ENCODE measurements around the gene TCTN3. TPM values are rescaled to one million over a fixed set of nuclear protein-coding genes. Genes with fewer than 3 reads are reported as not detected.
"Not testable (repeated sequence)": the region's sequence is repeated elsewhere in the genome, so short reads cannot be mapped to it uniquely, and the experiment has no call there.

Gene TCTN3
- total RNA-seq, 2 donors from 2014 or later, result 12.2 to 22.2 TPM

GRCh38 chr10:95653895-95654294 lies 39.8 kb downstream of the TCTN3 start:
- Mint-ChIP-seq H3K36me3 (peaks cover 45 to 66% of the 10 kb centered on the region in 2 donors), H3K27ac (no peak overlapping the region), H3K9me3 (peaks cover 8 to 29% of the 10 kb centered on the region in 2 donors)
- ATAC-seq, result no peak
- DNase-seq (ENCODE audit: low spot score in 2 of 2), result no peak

GRCh38 chr10:95651346-95652060 lies 42.2 kb downstream of the TCTN3 start:
- H3K36me3 Mint-ChIP-seq, result peaks cover 53 to 76% of the 10 kb centered on the region in 2 donors
- ATAC-seq (peak in 1 of 2 donors; percentile 21), DNase-seq (ENCODE audit: low spot score in 2 of 2) (no peak)
- peak overlapping the region in 1 of 2 donors; percentile 31 for H3K27ac Mint-ChIP-seq
- H3K9me3 Mint-ChIP-seq, result peaks cover 4 to 18% of the 10 kb centered on the region in 2 donors

- H3K36me3 Mint-ChIP-seq, result peaks cover 45 to 65% of the 10 kb centered on the region in 2 donors
- no peak for DNase-seq (ENCODE audit: low spot score in 2 of 2)
- H3K27ac Mint-ChIP-seq, result no peak overlapping the region
- no peak for ATAC-seq
- H3K9me3 Mint-ChIP-seq, result peaks cover 4 to 18% of the 10 kb centered on the region in 2 donors
These were observed 43.5 kb downstream of the TCTN3 start for GRCh38 chr10:95650232-95650631.

- H3K36me3 Mint-ChIP-seq, result peaks cover 38 to 57% of the 10 kb centered on the region in 2 donors
- DNase-seq (ENCODE audit: low spot score in 2 of 2) (no peak), ATAC-seq (no peak)
- H3K9me3 Mint-ChIP-seq, result peaks cover 3 to 14% of the 10 kb centered on the region in 2 donors
- H3K27ac Mint-ChIP-seq, result peak overlapping the region in 1 of 2 donors; percentile 14
These were observed 45.6 kb downstream of the TCTN3 start for GRCh38 chr10:95648138-95648537.

GRCh38 chr10:95646160-95646559 lies 47.6 kb downstream of the TCTN3 start:
- Mint-ChIP-seq H3K9me3 (peaks cover 0 to 1% of the 10 kb centered on the region in 2 donors), H3K36me3 (peaks cover 23 to 37% of the 10 kb centered on the region in 2 donors), H3K27ac (peak overlapping the region in 1 of 2 donors; percentile 18)
- no peak for ATAC-seq
- no peak for DNase-seq (ENCODE audit: low spot score in 2 of 2)

GRCh38 chr10:95644901-95645300 lies 48.8 kb downstream of the TCTN3 start:
- no peak overlapping the region for H3K27ac Mint-ChIP-seq
- ATAC-seq, result no peak

GRCh38 chr10:95640891-95641315 lies 52.8 kb downstream of the TCTN3 start:
- ATAC-seq, result no peak
- Mint-ChIP-seq H3K36me3 (peaks cover 10 to 14% of the 10 kb centered on the region in 2 donors), H3K27ac (peak overlapping the region in 1 of 2 donors; percentile 44)

More at GRCh38 chr10:95644901-95645300, 48.8 kb downstream of the TCTN3 start:
- DNase-seq (ENCODE audit: low spot score in 2 of 2), result no peak
- Mint-ChIP-seq H3K36me3 (peaks cover 18 to 33% of the 10 kb centered on the region in 2 donors), H3K9me3 (no peaks in the 10 kb centered on the region)

GRCh38 chr10:95637911-95638310 lies 55.8 kb downstream of the TCTN3 start:
- no peak for DNase-seq (ENCODE audit: low spot score in 2 of 2)
- Mint-ChIP-seq H3K27ac (no peak overlapping the region), H3K9me3 (no peaks in the 10 kb centered on the region), H3K36me3 (peaks cover 21% of the 10 kb centered on the region in 2 donors)
- ATAC-seq, result no peak

More at GRCh38 chr10:95640891-95641315, 52.8 kb downstream of the TCTN3 start:
- no peaks in the 10 kb centered on the region for H3K9me3 Mint-ChIP-seq
- no peak for DNase-seq (ENCODE audit: low spot score in 2 of 2)

- ATAC-seq (no peak), DNase-seq (ENCODE audit: low spot score in 2 of 2) (no peak)
- Mint-ChIP-seq H3K9me3 (no peaks in the 10 kb centered on the region), H3K36me3 (peaks cover 25 to 27% of the 10 kb centered on the region in 2 donors), H3K27ac (no peak overlapping the region)
These were observed 56.6 kb downstream of the TCTN3 start for GRCh38 chr10:95637140-95637539.

- H3K27ac Mint-ChIP-seq, result no peak overlapping the region
These were observed 58.4 kb downstream of the TCTN3 start for GRCh38 chr10:95635319-95635733.

GRCh38 chr10:95628786-95629185 lies 64.9 kb downstream of the TCTN3 start:
- Mint-ChIP-seq H3K27ac (no peak overlapping the region), H3K9me3 (no peaks in the 10 kb centered on the region), H3K36me3 (peaks cover 20 to 37% of the 10 kb centered on the region in 2 donors)
- no peak for DNase-seq (ENCODE audit: low spot score in 2 of 2)
- no peak for ATAC-seq

More at GRCh38 chr10:95635319-95635733, 58.4 kb downstream of the TCTN3 start:
- no peak for DNase-seq (ENCODE audit: low spot score in 2 of 2)
- Mint-ChIP-seq H3K36me3 (peaks cover 20 to 26% of the 10 kb centered on the region in 2 donors), H3K9me3 (no peaks in the 10 kb centered on the region)
- no peak for ATAC-seq

GRCh38 chr10:95626500-95626899 lies 67.2 kb downstream of the TCTN3 start:
- Mint-ChIP-seq H3K9me3 (no peaks in the 10 kb centered on the region), H3K36me3 (peaks cover 11 to 24% of the 10 kb centered on the region in 2 donors), H3K27ac (no peak overlapping the region)
- DNase-seq (ENCODE audit: low spot score in 2 of 2), result no peak
- ATAC-seq, result no peak

- ATAC-seq; H3K9me3 Mint-ChIP-seq; DNase-seq (ENCODE audit: low spot score in 2 of 2); H3K27ac Mint-ChIP-seq: not testable (repeated sequence)
- H3K36me3 Mint-ChIP-seq, result peaks cover 21 to 31% of the 10 kb centered on the region in 2 donors
These were observed 73.3 kb downstream of the TCTN3 start for GRCh38 chr10:95620415-95620814.

GRCh38 chr10:95618101-95618500 lies 75.6 kb downstream of the TCTN3 start:
- no peak overlapping the region for H3K27ac Mint-ChIP-seq
- DNase-seq (ENCODE audit: low spot score in 2 of 2) (no peak), ATAC-seq (no peak)
- H3K36me3 Mint-ChIP-seq, result peaks cover 35 to 48% of the 10 kb centered on the region in 2 donors
- no peaks in the 10 kb centered on the region for H3K9me3 Mint-ChIP-seq

GRCh38 chr10:95616446-95616845 lies 77.3 kb downstream of the TCTN3 start:
- peak overlapping the region in 1 of 2 donors; percentile 32 for H3K27ac Mint-ChIP-seq
- no peak for ATAC-seq
- peaks cover 35 to 52% of the 10 kb centered on the region in 2 donors for H3K36me3 Mint-ChIP-seq
- H3K9me3 Mint-ChIP-seq, result no peaks in the 10 kb centered on the region
- DNase-seq (ENCODE audit: low spot score in 2 of 2), result no peak

All from activated naive CD4-positive, alpha-beta T cell treated with anti-CD3 and anti-CD28 coated beads, Interleukin-2, amount 50 U/mL, for 72 hours (primary cell).